HK-2 (cell line): ENCODE results near the gene HPSE2.

ENCODE experiments used
- DNase-seq: peaks from one replicate; pipeline ENCODE4 v3.0.0-alpha.2; 2018; ENCODE audit not compliant: unreplicated experiment

Gene HPSE2

GRCh38 chr10:98684019-98684899 lies 551.4 kb downstream of the HPSE2 start:
- no peak for DNase-seq

GRCh38 chr10:98676895-98677294 lies 558.8 kb downstream of the HPSE2 start:
- DNase-seq: no peak

DNA sequence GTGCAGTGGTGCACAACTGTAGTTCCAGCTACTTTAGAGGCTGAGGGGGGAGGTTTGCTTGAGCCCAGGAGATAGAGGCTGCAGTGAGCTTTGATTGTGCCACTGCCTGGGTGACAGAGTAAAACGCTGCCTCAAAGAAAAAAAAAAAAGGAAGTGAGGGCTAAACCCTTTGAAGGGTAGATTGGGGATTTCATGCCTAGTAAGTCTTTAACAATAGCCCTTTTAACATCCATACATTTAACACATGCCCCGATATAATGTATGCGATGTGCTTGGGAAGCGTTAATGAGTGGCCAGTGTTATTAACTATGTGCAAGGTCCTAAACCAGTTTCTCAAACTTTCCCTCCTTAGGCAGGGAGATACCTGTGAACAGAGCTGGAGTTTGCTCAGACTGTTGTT lies 559.8 kb downstream of the HPSE2 start:
- DNase-seq: no peak

DNA sequence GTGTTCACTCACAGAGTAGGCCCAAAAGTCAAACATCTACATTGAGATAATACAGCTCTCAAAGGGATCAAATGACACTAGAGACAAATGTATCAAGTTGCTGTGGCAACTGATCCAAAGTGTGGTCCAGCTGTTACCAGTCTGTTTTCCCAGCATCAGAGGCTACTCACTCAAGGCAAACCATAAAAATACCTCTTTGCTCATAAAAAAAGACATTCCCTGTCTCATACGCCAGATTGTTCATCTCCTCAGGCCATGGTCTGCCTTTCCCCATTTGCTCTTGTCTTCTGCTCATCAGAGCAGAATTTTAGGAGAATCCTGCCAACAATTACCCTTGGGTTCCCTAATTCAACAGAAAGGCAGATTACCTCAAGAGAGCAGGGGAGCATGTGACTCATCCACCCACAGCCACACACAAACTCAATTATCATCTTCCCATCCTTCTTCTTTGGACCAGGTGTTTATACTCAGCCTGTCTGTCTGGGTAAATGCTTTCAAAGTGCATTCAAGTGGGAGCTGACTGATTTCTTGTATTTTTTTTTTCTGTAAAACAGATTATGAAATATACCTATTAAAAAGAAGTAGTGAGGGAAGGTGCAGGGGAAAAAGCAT lies 562.4 kb downstream of the HPSE2 start:
- DNase-seq: no peak

DNA sequence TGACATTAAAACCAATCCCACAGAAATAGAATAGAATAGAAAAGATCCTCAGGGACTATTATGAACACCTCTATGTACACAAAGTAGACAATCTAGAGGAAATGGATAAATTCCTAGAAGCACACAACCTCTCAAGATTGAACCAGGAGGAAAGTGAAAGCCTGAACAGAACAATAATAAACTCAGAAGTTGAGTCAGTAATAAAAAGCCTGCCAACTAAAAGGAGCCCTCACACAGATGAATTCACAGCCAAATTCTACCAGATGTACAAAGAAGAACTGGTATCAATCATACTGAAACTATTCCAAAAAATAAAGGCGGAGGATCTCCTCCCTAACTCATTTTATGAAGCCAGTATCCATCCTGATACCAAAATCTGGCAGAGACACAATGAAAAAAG lies 568.6 kb downstream of the HPSE2 start:
- no peak for DNase-seq

DNA sequence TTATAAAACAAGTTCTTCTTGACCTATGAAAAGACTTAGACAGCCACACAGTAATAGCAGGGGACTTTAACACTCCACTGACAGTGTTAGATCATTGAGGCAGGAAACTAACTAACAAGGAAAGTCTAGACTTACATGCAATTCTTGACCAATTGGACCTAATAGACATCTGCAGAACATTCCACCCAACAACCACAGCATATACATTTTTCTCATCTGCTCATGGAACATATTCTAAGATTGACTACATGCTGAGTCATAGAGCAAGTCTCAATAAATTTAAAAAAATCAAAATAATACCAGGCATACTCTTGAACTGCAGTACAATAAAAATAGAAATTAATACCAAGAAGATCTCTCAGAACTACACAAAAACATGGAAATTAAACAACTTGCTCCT lies 569.4 kb downstream of the HPSE2 start:
- DNase-seq: no peak

GRCh38 chr10:98664329-98665042 lies 571.2 kb downstream of the HPSE2 start:
- DNase-seq: peak; percentile 19

- no peak for DNase-seq
These were observed 575.7 kb downstream of the HPSE2 start for GRCh38 chr10:98659951-98660350.

GRCh38 chr10:98655492-98655891 lies 580.2 kb downstream of the HPSE2 start:
- no peak for DNase-seq

DNA sequence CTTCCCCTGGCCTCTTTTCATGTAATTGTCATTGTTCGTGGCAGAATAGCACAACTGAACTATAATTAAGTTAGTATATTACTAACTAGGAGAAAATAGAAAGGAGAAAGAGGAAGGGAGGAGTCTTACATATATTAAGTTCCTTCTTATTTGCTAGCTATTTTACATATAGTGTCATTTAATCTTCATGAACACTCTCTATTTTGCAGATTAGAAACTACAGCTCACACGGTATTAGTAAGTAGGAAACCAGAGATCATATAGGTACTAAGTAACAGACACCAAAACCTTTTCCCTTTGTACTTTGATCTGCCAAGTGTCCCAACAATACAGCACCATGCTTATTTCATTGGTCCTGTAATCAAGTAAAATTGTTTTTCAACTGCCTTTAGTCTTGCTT lies 586.5 kb downstream of the HPSE2 start:
- DNase-seq: no peak

- DNase-seq: no peak
These were observed 588.4 kb downstream of the HPSE2 start for GRCh38 chr10:98646998-98647917.

DNA sequence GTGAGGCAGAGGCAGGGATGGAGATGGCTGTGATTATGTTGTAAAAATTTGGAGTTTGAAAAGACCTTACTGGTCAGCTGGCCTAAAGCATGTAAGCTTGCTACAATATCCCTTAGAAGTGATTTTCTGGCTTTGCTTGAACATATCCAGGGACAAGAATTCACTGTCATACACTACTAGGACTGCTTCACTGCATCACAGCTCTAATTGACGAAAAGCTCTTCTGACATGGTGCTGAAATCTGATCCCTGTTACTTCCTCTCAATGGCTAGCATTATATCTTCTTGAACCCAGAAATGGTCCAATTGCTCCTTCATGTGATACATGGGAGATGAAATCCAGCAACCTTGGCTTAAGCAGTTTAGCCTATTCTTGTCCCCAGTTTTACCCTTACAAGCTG lies 591.2 kb downstream of the HPSE2 start:
- no peak for DNase-seq

GRCh38 chr10:98642281-98642680 lies 593.4 kb downstream of the HPSE2 start:
- DNase-seq: no peak

GRCh38 chr10:98638920-98639319 lies 596.7 kb downstream of the HPSE2 start:
- no peak for DNase-seq

DNA sequence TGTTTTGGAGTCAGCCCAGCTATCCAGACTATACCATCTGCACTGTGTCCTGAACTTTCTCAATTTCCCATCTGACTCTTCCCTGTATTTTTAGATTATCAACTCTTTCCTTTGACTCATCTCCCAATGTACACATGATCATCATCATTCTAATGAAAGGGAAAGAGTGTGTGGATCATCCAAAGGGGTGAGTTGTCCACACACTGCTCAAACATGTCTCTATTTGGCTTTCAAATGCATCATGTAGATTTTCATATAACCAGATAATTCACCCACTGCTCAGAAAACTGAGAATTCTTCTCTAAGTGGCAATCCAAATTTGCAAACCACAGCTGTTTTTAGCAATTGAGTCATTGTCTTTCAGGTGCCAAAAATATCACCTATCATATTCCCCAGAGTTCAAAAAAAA lies 598.7 kb downstream of the HPSE2 start:
- no peak for DNase-seq

DNA sequence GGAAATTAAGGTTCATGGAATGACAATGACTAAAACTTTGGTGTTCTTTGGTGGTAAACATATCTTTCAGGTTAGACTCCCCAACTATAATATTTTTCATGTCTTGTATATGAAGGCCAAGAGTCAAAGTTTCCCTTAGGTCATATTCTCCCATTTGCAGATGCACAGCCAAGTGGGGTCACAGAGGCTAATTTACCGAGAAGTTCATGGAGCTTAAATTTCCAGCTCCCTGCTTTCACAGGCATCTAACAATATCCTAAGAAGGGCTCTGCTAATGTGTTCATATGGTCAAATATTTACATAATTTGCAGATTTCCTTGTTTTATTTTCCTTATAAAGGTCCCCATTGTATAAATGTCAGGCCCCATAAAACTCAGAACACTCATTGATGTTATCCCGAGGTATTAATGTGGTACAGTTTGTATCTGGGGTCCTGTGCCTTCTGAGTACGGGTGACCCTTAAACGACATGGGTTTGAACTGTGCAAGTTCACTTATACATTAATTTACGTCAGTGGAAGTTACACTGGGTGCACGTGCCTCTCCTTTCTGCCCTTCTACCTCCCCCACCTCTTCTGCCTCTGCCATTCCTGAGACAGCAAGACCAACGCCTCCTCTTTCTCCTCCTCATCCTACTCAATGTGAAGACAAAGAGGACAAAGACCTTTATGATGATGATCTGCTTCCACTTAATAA lies 603.0 kb downstream of the HPSE2 start:
- no peak for DNase-seq

- no peak for DNase-seq
These were observed 607.4 kb downstream of the HPSE2 start for GRCh38 chr10:98628206-98628605.

DNA sequence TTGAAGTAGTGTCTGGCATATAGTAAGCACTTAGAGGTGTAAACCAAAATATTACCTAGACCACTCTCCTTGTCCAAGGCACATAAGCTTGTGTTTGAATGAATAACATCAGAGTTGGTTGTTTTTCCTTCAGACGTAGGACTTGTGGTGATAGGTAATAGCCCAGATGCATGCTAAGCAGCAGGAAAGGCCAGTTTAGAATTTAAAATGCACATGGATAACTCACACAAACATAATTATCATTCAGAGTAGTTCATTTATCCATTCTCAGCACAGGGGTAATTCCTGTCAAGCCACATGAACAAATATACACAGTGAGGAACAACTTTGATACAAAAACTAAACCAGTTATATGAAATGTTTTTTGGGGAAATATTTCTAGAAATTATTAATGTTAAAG lies 607.9 kb downstream of the HPSE2 start:
- DNase-seq: no peak

DNA sequence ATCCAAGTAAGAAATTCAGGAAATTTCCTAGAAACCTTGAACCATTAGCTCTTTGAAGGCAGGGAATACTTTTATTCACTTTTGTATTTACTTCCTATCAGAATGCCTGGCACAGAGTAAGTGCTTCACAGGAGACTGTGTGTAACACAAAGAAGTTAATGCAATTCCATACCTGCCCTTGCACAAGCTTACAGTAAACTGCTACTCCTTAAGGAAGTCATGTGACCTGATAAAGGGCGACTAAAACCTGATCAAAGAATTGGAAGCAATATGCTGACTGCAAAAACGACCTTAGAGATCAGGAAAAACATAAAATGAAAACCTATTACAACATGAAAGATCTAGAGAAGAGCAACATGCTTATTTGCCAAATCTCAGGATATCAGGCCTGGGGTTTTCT lies 610.7 kb downstream of the HPSE2 start:
- no peak for DNase-seq

- no peak for DNase-seq
These were observed 612.5 kb downstream of the HPSE2 start for GRCh38 chr10:98623176-98623575.

GRCh38 chr10:98621630-98622029 lies 614.0 kb downstream of the HPSE2 start:
- DNase-seq: no peak
